Heart left ventricle (tissue), 16 donors: Measurements from ENCODE around the gene PLOD2. TPM values are rescaled to one million over a fixed set of nuclear protein-coding genes. Genes with fewer than 3 reads are reported as not detected.

Source experiments
- ATAC-seq, 4 donors: fragments of 200-7000 bp; cut with Tn5 transposase; one replicate each; pipeline ENCODE4 v1.9.1; 2020 to 2022; ENCODE audit warnings: moderate library complexity in 4 of 4, mild to moderate bottlenecking in 3 of 4, moderate number of reproducible peaks in 1 of 4
- DNase-seq, 5 donors: peaks; one replicate each; pipeline ENCODE4 v3.0.0-alpha.2; 2020
- H3K27ac ChIP-seq, 12 donors: fragments of 200-600 bp; sonication (generic) in 4 of 12; one replicate each; pipeline versions ENCODE4 v1.5.0 to v1.8.0; 2016 to 2022; ENCODE audit warnings: mild to moderate bottlenecking in 2 of 12
- H3K27me3 ChIP-seq, 9 donors: fragments of 200-600 bp; sonication (generic) in 2 of 9; one replicate each; pipeline versions ENCODE4 v1.5.1 to v1.8.0; 2016 to 2022; ENCODE audit warnings: mild to moderate bottlenecking in 3 of 9
- H3K36me3 ChIP-seq, 9 donors: fragments of 200-600 bp; sonication (generic) in 2 of 9; one replicate each; pipeline versions ENCODE4 v1.5.0 to v1.8.0; 2018 to 2022; ENCODE audit warnings: mild to moderate bottlenecking in 2 of 9
- H3K4me1 ChIP-seq, 12 donors: fragments of 200-600 bp; sonication (generic) in 4 of 12; one replicate each; pipeline versions ENCODE4 v1.5.0 to v1.8.0; 2016 to 2022; ENCODE audit warnings: mild to moderate bottlenecking in 3 of 12
- H3K4me3 ChIP-seq, 12 donors: fragments of 200-600 bp; sonication (generic) in 4 of 12; one replicate each; pipeline versions ENCODE4 v1.5.0 to v1.8.0; 2017 to 2022; ENCODE audit warnings: mild to moderate bottlenecking in 9 of 12, moderate library complexity in 4 of 12
- H3K9me3 ChIP-seq, 12 donors: fragments of 200-600 bp; sonication (generic) in 4 of 12; one replicate each; pipeline versions ENCODE4 v1.5.0 to v1.8.0; 2016 to 2022; ENCODE audit warnings: mild to moderate bottlenecking in 1 of 12
- POLR2A ChIP-seq, 2 donors: fragments of 450-650 bp; IDR thresholded peaks; one replicate each; pipeline ENCODE4 v1.6.1; 2017; ENCODE audit warnings: antibody characterized with exemption in 2 of 2, mild to moderate bottlenecking in 2 of 2, moderate library complexity in 2 of 2
- WGBS, 4 donors: extraction: QIAGEN DNeasy Blood & Tissue Kit in 2 of 4; methylation state at CpG; one replicate each; pipeline versions ENCODE4 v1.1.5 to v1.1.7; 2013 to 2018; 5-methylcytosine and 5-hydroxymethylcytosine counted together
- intact Hi-C, 10 donors: fragments of 100-400 bp; cut with DNase I; formaldehyde crosslinking; loops; one replicate each; pipeline versions ENCODE4 v1.11.1 to v1.14.2; 2022
- polyA plus RNA-seq, 2 donors: library from polyadenylated mRNA; stranded (reverse); fragments of 200-250 nt; gene quantifications; one replicate each; pipeline ENCODE4 v1.2.3, GENCODE V29; 2013
- total RNA-seq, 9 donors: library from RNA; depleted of rRNA in 2 of 9; stranded (reverse); fragments of >200 nt in 2 of 9; fragmentation: NEBNext Ultra II Directional in 3 of 9; extraction: Animal tissue kit (Norgen Biotek cat#: 25700) in 3 of 9; gene quantifications; one replicate each; pipeline versions ENCODE4 v1.1.0 to v1.2.4, GENCODE V29; 2016 to 2023
- TF ChIP-seq, protein P1 (sequence below), 12 donors: fragments of 200-600 bp; sonication (generic) in 4 of 12; IDR thresholded peaks; one replicate each; pipeline versions ENCODE4 v1.5.0 to v1.8.0; 2018 to 2022; ENCODE audit warnings: antibody characterized with exemption in 12 of 12, mild to moderate bottlenecking in 5 of 12
- donor health status: ischemic (EF 13 %, LVEDD 7.1; RV severe dilation, severe dysfunction).
- donor health status: healthy with polysubstance abuse.
- donor health status: DM: no; HTN: yes; CAD: no.
- donor health status: DM: no; HTN: no; CAD: no.
- donor health status: ischemic (EF 25% LVEDD 6.9; RV normal size, moderate dysfunction).
- donor health status: ischemic (EF 25% LVEDD 5.7; RV mildly dilated, moderate dysfunction).
- donor health status: healthy.
- donor health status: DM: yes; HTN: yes; CAD: no.
- donor health status: ischemic (EF 35%, LVEDD 5.7; RV mildly dilated, moderate dysfunction).
- donor health status: nonischemic (EF 11% LVEDD 7.7; RV severe dilation, severe dysfunction).
- donor health status: DM: yes; HTN: yes; CAD: no.
- donor health status: PGD.
- donor health status: ischemic (EF 29% LVEDD 5.4; RV normal size, mild dysfunction).
- donor health status: nonischemic (EF 23%, LVEDD 6.1; RV moderate dilation, normal function).

Gene PLOD2
- total and polyA plus RNA-seq, 11 donors: 6.8 to 33.0 (median 17.9) TPM

DNA sequence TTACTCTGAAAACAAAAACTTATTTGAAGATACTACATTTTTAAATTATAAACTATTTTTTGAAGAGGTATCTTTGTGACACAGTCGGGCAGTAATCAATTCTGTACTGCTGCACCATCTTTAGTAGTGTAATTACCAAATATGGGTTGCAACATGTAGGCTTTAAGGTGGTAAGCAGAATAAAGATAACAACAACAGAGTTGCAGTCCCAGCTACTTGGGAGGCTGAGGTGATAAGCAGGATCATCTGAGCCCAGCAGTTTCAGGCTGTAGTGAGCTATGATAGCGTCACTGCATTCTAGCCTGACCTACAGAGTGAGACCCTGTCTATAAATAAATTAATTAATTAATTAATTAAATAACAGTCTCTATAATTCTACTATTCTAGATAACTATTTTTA, 6.0 kb downstream of the PLOD2 start:
- Histone ChIP-seq H3K4me1 (peaks cover 4 to 75% (median 52%) of the 10 kb centered on the region in 12 donors), H3K9me3 (no peaks in the 10 kb centered on the region), H3K4me3 (no peak overlapping the region), H3K27me3 (no peaks in the 10 kb centered on the region), H3K27ac (peak overlapping the region in 10 of 12 donors; percentile 28 to 97 (median 92)), H3K36me3 (peaks cover 0 to 8% (median 0%) of the 10 kb centered on the region in 9 donors)
- WGBS, 4 donors: 29 to 64% (median 38%) methylated on average over 2 of the region's 2 CpGs
- intact Hi-C loops: no loop called here
- TF ChIP-seq, protein P1, sequence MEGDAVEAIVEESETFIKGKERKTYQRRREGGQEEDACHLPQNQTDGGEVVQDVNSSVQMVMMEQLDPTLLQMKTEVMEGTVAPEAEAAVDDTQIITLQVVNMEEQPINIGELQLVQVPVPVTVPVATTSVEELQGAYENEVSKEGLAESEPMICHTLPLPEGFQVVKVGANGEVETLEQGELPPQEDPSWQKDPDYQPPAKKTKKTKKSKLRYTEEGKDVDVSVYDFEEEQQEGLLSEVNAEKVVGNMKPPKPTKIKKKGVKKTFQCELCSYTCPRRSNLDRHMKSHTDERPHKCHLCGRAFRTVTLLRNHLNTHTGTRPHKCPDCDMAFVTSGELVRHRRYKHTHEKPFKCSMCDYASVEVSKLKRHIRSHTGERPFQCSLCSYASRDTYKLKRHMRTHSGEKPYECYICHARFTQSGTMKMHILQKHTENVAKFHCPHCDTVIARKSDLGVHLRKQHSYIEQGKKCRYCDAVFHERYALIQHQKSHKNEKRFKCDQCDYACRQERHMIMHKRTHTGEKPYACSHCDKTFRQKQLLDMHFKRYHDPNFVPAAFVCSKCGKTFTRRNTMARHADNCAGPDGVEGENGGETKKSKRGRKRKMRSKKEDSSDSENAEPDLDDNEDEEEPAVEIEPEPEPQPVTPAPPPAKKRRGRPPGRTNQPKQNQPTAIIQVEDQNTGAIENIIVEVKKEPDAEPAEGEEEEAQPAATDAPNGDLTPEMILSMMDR (IDR thresholded peaks at IDR 0.05): no peak
- TF ChIP-seq POLR2A (IDR thresholded peaks at IDR 0.05): no peak
- DNase-seq: no peak
- ATAC-seq: peak in 2 of 4 donors; percentile 41 to 76

DNA sequence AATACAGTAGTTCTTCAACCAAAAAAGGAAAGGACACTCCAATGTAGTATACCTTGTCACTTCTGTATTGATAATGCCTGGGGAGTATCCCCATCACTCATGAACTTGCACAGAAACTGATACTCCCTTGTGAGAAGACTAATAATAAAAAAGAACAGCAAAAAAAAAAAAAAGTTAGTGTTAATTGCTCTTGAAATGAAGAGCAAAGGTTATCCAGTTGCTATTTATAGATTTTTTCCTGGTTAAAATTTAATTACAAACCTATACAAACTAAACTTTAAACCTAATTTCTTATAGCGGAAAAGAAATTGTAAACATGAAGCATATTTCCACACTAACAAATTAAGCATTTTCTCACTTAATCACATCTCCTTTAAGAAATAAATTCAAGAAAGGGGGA, 6.7 kb downstream of the PLOD2 start:
- intact Hi-C loops: no loop called here
- TF ChIP-seq, protein P1 (IDR thresholded peaks at IDR 0.05): no peak
- TF ChIP-seq POLR2A (IDR thresholded peaks at IDR 0.05): no peak
- Histone ChIP-seq H3K36me3 (peaks cover 0 to 8% (median 0%) of the 10 kb centered on the region in 9 donors), H3K4me1 (peaks cover 0 to 76% (median 55%) of the 10 kb centered on the region in 12 donors), H3K4me3 (no peak overlapping the region), H3K27ac (peak overlapping the region in 8 of 12 donors; percentile 1 to 97 (median 92)), H3K27me3 (no peaks in the 10 kb centered on the region), H3K9me3 (no peaks in the 10 kb centered on the region)
- ATAC-seq (no peak), DNase-seq (no peak)
- 96 to 99% (median 96%) methylated on average over 1 of the region's 1 CpG for WGBS, 4 donors

DNA sequence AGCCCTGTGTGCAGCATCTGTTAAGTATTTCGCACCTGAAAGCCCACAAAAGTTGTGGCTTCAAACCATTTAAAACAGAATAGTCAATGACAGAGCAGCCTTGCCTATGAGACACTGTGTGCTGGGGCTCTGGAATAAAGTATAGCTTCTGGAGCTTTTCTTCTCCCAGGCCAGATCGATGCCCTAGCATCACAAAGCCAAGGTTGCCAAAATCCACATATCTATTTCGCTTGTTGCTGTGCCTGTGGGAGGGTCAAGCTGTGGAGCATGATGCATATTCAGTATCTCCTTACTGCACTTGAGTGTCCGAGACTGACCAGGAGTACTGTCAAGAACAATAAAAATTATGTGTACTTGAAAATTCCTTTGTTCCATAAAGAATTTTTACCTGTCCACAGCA, 7.6 kb downstream of the PLOD2 start:
- ATAC-seq: peak in 1 of 4 donors; percentile 2
- Histone ChIP-seq H3K27me3 (no peaks in the 10 kb centered on the region), H3K36me3 (peaks cover 0 to 8% (median 0%) of the 10 kb centered on the region in 9 donors), H3K4me1 (peaks cover 0 to 75% (median 53%) of the 10 kb centered on the region in 12 donors), H3K9me3 (no peaks in the 10 kb centered on the region), H3K4me3 (no peak overlapping the region), H3K27ac (peak overlapping the region in 5 of 12 donors; percentile 11 to 96 (median 44))
- intact Hi-C loops: no loop called here
- 62 to 74% (median 71%) methylated on average over 4 of the region's 4 CpGs for WGBS, 4 donors
- no peak for DNase-seq
- no peak for TF ChIP-seq POLR2A (IDR thresholded peaks at IDR 0.05)
- TF ChIP-seq, protein P1 (IDR thresholded peaks at IDR 0.05): no peak

DNA sequence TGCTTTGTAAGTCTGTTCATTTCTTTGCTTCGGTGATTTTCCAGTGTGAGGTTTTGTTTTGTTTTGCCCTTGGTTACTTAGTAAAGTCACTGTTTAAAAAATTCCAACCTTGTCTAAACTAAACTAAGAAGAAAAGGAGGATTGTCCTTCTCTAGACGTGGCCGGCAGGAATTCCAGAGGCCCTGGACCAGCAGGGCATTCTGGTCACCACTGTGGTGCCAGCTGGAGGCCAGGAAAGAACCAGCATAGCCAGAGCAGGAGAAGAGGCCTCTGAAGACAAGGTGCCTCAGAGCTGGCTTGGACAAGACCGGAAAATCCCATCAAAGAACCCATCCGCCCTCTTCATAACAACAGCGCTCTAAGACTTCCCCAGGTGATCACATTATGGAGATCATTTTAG, 8.2 kb downstream of the PLOD2 start:
- H3K27me3 ChIP-seq: no peaks in the 10 kb centered on the region
- 76 to 81% (median 76%) methylated on average over 6 of the region's 6 CpGs for WGBS, 4 donors
- intact Hi-C loops: no loop called here
- TF ChIP-seq POLR2A (IDR thresholded peaks at IDR 0.05): no peak
- TF ChIP-seq, protein P1 (IDR thresholded peaks at IDR 0.05): no peak
- no peak for DNase-seq
- peak in 2 of 4 donors; percentile 27 to 40 for ATAC-seq
- peak overlapping the region in 8 of 12 donors; percentile 11 to 96 (median 32) for H3K27ac ChIP-seq
- no peak overlapping the region for H3K4me3 ChIP-seq
- peaks cover 0 to 8% (median 0%) of the 10 kb centered on the region in 9 donors for H3K36me3 ChIP-seq
- no peaks in the 10 kb centered on the region for H3K9me3 ChIP-seq
- peaks cover 0 to 75% (median 48%) of the 10 kb centered on the region in 12 donors for H3K4me1 ChIP-seq
